HT-29 (cell line): ENCODE data around the gene PRKG2. TPM values are rescaled to one million over a fixed set of nuclear protein-coding genes. Genes with fewer than 3 reads are reported as not detected.

Experiments
- DNase-seq: peaks from one replicate; pipeline ENCODE4 v3.0.0-alpha.2; 2015; ENCODE audit warnings: low spot score
- total RNA-seq: library from RNA; depleted of rRNA; stranded (reverse); fragments of >200 nt; shearing (Covaris generic); gene quantifications from 2 replicates; pipeline ENCODE4 v1.2.3, GENCODE V29; 2014

PRKG2 gene
- total RNA-seq, 1 experiment from 2014 or later: 0.76 TPM

- no peak for DNase-seq
Observed at GRCh38 chr4:81215931-81216330, 909 bp upstream of the PRKG2 start.

DNA sequence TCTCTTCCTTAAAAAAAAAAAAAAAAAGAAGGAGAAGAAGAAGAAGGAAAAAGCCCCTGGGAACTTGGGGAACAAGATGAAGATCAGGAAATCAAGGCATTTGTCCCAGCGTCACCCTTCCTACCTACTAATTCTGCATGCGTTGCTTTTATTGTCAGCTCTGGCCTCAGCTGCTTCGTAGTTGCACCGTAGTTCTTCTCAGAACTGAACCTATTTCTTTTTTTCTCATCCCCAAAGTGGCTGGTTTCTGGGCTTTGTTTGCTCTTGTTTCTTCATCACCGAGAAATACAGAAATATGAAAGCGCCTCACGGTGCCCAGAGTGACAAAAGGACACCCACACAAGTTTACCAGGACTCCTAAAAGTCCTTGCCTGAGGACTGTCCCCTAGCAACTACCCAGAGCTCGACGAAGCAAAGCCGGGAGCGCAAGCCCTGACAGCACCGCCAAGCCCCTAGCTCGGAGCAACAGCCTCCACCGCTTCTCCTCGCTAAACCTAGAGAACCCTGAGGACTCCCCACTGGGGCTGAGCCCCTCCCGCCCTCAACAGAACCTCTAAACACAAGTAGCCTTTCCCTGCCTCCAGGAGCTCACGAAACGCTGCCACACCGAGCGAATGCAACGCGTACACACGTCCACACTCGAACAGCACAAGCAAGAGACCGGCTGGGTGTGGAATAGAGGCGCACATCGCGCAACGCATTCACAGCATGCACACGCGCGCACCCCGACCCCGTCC is 710 bp downstream of the PRKG2 start:
- DNase-seq: no peak

- DNase-seq: no peak
Observed at GRCh38 chr4:81213671-81214070, 1.4 kb downstream of the PRKG2 start.

DNA sequence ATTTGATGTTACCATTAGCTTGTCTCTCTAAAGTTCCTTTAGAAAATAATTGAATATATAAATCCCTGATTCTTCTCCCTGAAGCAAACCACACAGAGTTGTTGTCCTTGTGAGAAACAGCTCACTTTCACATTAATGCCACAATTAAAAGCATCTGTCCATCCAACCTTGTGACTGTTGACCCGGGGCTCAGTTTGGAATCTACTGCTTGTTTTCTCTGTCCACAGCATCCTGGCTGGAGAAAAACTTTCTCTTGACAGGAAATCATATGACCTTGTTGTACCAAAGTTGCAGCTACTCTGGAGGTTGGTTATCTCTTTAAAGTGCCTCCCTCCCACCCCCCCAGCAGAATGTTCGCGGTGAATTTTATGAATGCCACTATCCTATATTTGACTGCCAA is 3.1 kb downstream of the PRKG2 start:
- no peak for DNase-seq

DNA sequence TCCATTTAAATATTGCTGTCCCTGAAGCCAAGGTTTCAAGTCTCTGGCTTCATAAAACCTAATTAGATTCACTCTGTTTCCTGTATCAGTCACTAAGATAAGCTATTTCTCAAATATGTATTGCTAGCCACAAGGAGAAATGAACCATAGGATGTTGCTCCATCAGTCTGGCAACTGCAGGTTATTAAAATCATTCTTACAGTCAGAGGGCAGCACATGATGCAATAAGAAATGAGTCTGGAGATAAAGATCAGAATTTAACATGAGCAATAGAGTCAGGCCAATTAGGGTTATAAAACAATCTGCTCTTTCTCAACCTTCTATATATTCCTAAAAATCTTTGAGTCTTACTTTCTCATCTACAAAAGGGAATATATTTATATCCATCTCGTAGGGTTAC is 7.2 kb downstream of the PRKG2 start:
- no peak for DNase-seq

GRCh38 chr4:81205302-81205701 is 9.7 kb downstream of the PRKG2 start:
- DNase-seq: no peak

- DNase-seq: no peak
Observed at GRCh38 chr4:81204571-81204970, 10.5 kb downstream of the PRKG2 start.

DNA sequence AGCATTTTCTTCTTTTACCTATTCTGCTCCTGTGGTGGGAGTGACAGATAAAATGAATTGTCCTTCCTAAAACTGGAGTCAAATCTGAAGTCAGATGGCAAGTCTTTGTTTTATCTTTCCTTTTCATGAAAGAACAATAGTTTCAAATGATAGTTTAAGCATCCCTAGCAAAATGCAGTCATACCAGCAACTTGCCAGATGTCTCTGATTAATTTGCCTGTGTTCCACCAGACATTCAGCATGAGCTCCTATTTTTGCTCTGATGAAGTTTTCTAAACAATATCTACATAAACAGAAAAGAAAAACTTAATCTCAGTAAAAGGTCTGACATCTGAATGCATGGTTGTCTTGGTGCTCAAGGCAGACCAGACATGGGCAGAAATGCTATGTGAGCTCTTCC is 15.2 kb downstream of the PRKG2 start:
- DNase-seq: no peak

GRCh38 chr4:81198609-81199008 is 16.4 kb downstream of the PRKG2 start:
- no peak for DNase-seq

GRCh38 chr4:81197864-81198524 is 17.0 kb downstream of the PRKG2 start:
- DNase-seq: peak; percentile 21

GRCh38 chr4:81196126-81196650 is 18.8 kb downstream of the PRKG2 start:
- no peak for DNase-seq

GRCh38 chr4:81195475-81195874 is 19.5 kb downstream of the PRKG2 start:
- DNase-seq: no peak

GRCh38 chr4:81194286-81194685 is 20.7 kb downstream of the PRKG2 start:
- DNase-seq: no peak

GRCh38 chr4:81180916-81181315 is 34.1 kb downstream of the PRKG2 start:
- no peak for DNase-seq

GRCh38 chr4:81179326-81179725 is 35.7 kb downstream of the PRKG2 start:
- no peak for DNase-seq

DNA sequence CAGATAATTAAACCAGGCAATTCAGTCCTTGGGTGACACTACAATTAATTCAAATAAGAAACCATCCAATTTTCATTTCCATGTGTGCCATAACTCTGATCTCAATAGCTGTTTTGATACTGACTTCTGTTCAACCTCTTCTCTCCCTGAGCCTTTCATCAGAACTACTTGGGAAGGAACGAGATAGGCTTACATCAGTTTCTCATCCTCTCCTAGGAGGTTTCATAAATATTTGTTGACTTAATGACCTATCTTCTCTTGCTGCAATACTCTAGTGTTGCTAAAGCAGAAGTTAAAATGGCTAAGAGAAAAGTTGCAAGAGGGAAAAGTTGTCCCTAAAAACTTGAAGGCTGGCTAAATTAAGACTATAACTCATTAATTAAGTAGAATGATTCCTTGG is 41.8 kb downstream of the PRKG2 start:
- DNase-seq: no peak

DNA sequence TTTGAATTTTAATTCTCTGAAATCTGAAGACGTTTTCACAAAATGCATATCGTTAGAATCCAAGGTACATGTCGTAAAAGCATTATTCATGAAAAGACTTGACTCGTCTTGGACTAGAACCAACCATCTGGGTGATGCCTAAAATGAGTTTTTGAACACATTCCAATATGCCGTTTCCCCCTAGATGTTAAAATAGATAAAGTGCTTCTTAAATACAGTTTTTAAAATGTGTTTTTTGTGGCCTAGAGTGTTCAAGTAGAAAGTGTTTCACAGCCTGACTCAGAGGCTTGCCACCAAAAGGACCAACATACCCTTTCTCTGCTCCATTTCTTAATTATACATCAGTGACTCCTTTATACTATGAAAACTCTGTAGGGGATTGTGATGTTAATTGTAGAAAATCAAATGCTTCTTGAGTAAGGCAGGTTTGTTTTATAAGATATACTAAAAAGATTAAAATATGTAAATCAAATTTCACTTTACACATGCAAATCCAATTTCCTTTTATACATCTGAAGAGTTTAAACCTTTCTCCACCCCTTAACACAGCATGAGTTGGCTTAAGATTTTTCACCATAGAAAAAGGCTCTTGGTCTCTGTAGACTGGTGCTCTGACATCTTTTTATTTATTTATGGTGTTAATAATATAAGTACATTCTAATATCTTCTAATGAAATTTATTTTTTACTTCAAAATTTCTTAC is 48.4 kb downstream of the PRKG2 start:
- DNase-seq: no peak

DNA sequence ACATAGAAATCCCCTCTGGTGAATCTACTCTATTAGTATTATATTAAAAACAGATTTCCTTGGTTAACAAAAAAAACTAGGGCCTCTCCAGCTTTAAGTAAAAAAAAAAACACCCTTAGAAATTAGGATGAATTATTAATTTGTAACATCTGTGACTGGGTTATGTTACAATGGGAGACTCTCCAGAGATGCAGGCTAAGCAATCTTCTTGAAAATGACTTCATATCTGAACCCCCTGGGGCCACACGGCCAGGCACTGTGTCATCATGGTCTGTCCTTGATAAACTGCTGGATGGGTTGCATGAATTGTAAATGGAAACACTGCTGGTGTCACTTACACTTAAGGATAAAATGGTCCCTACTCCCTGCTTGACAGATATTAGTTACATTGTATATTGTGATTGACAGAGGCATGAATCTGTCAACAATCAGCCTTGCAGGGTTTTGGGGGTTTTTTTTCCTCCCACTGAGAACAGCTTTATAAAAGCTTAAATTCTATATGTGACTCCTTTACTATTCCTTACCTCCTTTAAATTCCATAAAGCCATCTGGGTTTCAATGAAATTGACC is 49.1 kb downstream of the PRKG2 start:
- no peak for DNase-seq

DNA sequence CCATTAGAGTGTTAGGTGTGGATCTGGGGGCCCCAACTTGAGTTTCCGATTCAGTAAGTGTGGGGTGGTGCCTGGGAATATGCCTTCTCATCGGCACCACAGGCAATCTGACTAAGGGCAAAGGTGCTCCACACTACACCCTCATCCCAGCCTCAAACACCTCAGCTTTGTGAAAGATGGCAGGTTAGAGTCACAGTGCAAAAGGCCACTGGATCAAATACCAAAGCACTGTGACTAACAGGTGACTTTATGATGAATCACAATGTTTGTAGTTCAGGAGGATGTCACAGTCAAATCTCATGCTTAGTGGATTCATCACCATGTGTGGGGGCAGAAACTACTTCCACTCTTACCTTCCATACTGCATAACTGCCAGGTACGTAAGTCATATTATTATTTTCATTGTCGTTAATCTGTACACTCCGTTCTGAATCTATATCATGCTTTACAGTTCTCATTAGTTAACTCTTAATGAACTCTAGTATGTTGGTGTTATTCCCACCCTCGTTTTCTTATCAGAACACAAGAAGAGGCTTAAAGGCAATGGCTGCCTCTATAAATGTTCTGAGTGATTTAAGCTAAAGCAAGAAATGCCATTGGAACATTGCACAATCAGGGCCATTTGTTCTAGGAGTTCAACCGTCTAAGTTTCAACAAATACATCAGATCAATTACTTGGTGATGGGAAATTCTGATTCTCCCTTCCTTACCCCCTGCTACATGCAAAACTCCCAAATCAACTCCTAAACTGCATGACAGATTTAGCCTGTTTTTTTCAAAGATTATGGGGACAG is 50.2 kb downstream of the PRKG2 start:
- peak; percentile 74 for DNase-seq

DNA sequence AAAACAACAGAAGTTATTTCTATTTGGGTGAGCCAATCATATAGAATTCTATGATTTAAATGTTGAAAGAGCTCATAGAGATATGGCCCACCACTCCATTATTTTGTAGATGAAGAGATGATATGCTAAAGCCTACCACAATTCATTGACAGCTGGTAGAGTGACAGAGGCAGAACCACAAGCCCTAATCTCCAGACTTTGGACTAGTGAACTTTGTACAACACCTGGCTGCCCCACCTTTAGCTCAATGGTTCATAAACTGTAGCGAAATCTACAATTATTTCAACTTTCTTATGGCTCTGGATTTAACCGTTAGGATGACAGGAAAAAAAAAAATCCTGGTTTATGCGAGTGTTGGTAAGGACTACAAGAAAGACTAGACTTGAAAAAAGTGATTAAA is 50.9 kb downstream of the PRKG2 start:
- DNase-seq: peak; percentile 48

- DNase-seq: no peak
Observed at GRCh38 chr4:81162752-81163458, 52.1 kb downstream of the PRKG2 start.
